Spleen (tissue), 11 donors: Measurements from ENCODE around the gene CRACDL. TPM values are rescaled to one million over a fixed set of nuclear protein-coding genes. Genes with fewer than 3 reads are reported as not detected.
"Not testable (repeated sequence)": the region's sequence is repeated elsewhere in the genome, so short reads cannot be mapped to it uniquely, and the experiment has no call there.

Experiments
- DNase-seq: peaks from one replicate; pipeline ENCODE4 v3.0.0-alpha.2; 2020
- H3K27ac ChIP-seq, 8 donors: fragments of 200-600 bp; sonication (generic) in 7 of 8; 1 replicate in 4 of 8; 2 replicates in 4 of 8; pipeline versions ENCODE4 v1.5.0 to v1.8.0; 2016 to 2021; ENCODE audit warnings: inconsistent platforms in 4 of 8, mild to moderate bottlenecking in 4 of 8, moderate library complexity in 1 of 8
- H3K27me3 ChIP-seq, 7 donors: fragments of 200-600 bp; sonication (generic) in 6 of 7; replicated peaks in 1 of 7; 1 replicate in 4 of 7; 2 replicates in 3 of 7; pipeline versions ENCODE4 v1.5.0 to v1.8.0; 2016 to 2021; ENCODE audit warnings: inconsistent platforms in 3 of 7, mild to moderate bottlenecking in 1 of 7
- H3K36me3 ChIP-seq, 6 donors: fragments of 200-600 bp; sonication (generic) in 5 of 6; 1 replicate in 4 of 6; 2 replicates in 2 of 6; pipeline versions ENCODE4 v1.5.0 to v1.8.0; 2016 to 2021; ENCODE audit warnings: inconsistent platforms in 2 of 6
- H3K4me1 ChIP-seq, 6 donors: fragments of 200-600 bp; sonication (generic) in 5 of 6; 1 replicate in 3 of 6; 2 replicates in 3 of 6; pipeline versions ENCODE4 v1.5.0 to v1.8.0; 2016 to 2021; ENCODE audit warnings: inconsistent platforms in 3 of 6
- H3K4me3 ChIP-seq, 8 donors: fragments of 200-600 bp; sonication (generic) in 7 of 8; 1 replicate in 4 of 8; 2 replicates in 4 of 8; pipeline versions ENCODE4 v1.5.0 to v1.8.0; 2016 to 2021; ENCODE audit warnings: inconsistent platforms in 4 of 8, mild to moderate bottlenecking in 4 of 8, moderate library complexity in 2 of 8
- H3K9me3 ChIP-seq, 8 donors: fragments of 200-600 bp; sonication (generic) in 7 of 8; 1 replicate in 4 of 8; 2 replicates in 4 of 8; pipeline versions ENCODE4 v1.5.0 to v1.8.0; 2016 to 2021; ENCODE audit warnings: inconsistent platforms in 4 of 8
- CTCF ChIP-seq, 11 experiments: fragments of 200-600 bp in 7 of 11; fragments of 450-650 bp in 4 of 11; sonication (generic) in 4 of 11; IDR thresholded peaks in 8 of 11; conservative IDR thresholded peaks in 3 of 11; 1 replicate in 7 of 11; 2 replicates in 4 of 11; pipeline versions ENCODE4 v1.4.0 to v1.8.0; 2016 to 2021; ENCODE audit warnings: antibody characterized with exemption in 11 of 11, inconsistent platforms in 4 of 11, mild to moderate bottlenecking in 1 of 11
- POLR2A ChIP-seq, 3 donors: fragments of 450-650 bp; IDR thresholded peaks; one replicate each; pipeline ENCODE4 v1.5.1; 2017; ENCODE audit warnings: antibody characterized with exemption in 3 of 3, mild to moderate bottlenecking in 1 of 3
- POLR2AphosphoS5 ChIP-seq, 3 donors: sonication (generic); formaldehyde crosslinking; IDR thresholded peaks; one replicate each; pipeline ENCODE4 v1.5.1; 2017; ENCODE audit warnings: antibody characterized with exemption in 3 of 3
- WGBS, 5 donors: extraction: QIAGEN DNeasy Blood & Tissue Kit in 3 of 5; methylation state at CpG; one replicate each; pipeline versions ENCODE4 v1.1.5 to v1.1.7; 2013 to 2018; 5-methylcytosine and 5-hydroxymethylcytosine counted together
- intact Hi-C: fragments of 100-400 bp; cut with DNase I; formaldehyde crosslinking; loops from one replicate; pipeline ENCODE4 v1.15.0; 2023; ENCODE audit warnings: low total_unique reads
- polyA plus RNA-seq, 3 donors: library from polyadenylated mRNA; stranded (reverse); fragments of 200-250 nt; gene quantifications; one replicate each; pipeline ENCODE4 v1.2.1, GENCODE V29; 2013
- total RNA-seq, 7 donors: library from RNA; depleted of rRNA in 3 of 7; stranded (reverse); fragments of >200 nt in 3 of 7; fragmentation: NEBNext Ultra II Directional in 4 of 7; extraction: Animal tissue kit (Norgen Biotek cat#: 25700) in 4 of 7; gene quantifications; one replicate each; pipeline versions ENCODE4 v1.1.0 to v1.2.1, GENCODE V29; 2016 to 2021
- donor health status: healthy with polysubstance abuse.
- donor health status: DM: no; HTN: no; CAD: no; lungs with moderate emphysema.
- donor health status: DM: no; HTN: no; CAD: no.
- donor health status: Bipolar disorder and iron deficiency.
- donor health status: healthy.
- donor health status: DM: no; HTN: no; CAD: no.
- donor health status: DM: yes; HTN: yes; CAD: no.

The CRACDL gene
- total and polyA plus RNA-seq, 10 donors: 0.52 to 5.1 (median 1.4) TPM

GRCh38 chr2:98901702-98902101, 34.3 kb downstream of the CRACDL start:
- 85 to 96% (median 93%) methylated on average over 11 of the region's 11 CpGs for WGBS, 5 donors
- Histone ChIP-seq H3K4me3 (no peak overlapping the region), H3K9me3 (no peaks in the 10 kb centered on the region), H3K4me1 (no peaks in the 10 kb centered on the region), H3K27me3 (no peaks in the 10 kb centered on the region), H3K36me3 (no peaks in the 10 kb centered on the region), H3K27ac (no peak overlapping the region)
- TF ChIP-seq POLR2AphosphoS5 (IDR thresholded peaks at IDR 0.05): no peak
- TF ChIP-seq POLR2A (IDR thresholded peaks at IDR 0.05): no peak
- no peak for TF ChIP-seq CTCF (IDR thresholded peaks at IDR 0.05 in 8 of 11, conservative IDR thresholded peaks at IDR 0.05 in 3 of 11)
- no peak for DNase-seq
- intact Hi-C loops: no loop called here

GRCh38 chr2:98901291-98901690, 34.7 kb downstream of the CRACDL start:
- H3K9me3 ChIP-seq: no peaks in the 10 kb centered on the region
- no peak for DNase-seq
- no peaks in the 10 kb centered on the region for H3K36me3 ChIP-seq
- TF ChIP-seq POLR2A (IDR thresholded peaks at IDR 0.05): no peak
- WGBS, 5 donors: 75 to 97% (median 88%) methylated on average over 1 to 3 of the region's 3 CpGs
- no peaks in the 10 kb centered on the region for H3K4me1 ChIP-seq
- H3K27ac ChIP-seq: no peak overlapping the region
- no peaks in the 10 kb centered on the region for H3K27me3 ChIP-seq
- intact Hi-C loops: no loop called here
- no peak overlapping the region for H3K4me3 ChIP-seq

GRCh38 chr2:98900721-98901120, 35.3 kb downstream of the CRACDL start:
- 70 to 77% (median 74%) methylated on average over 6 to 8 of the region's 8 CpGs for WGBS, 5 donors
- Histone ChIP-seq H3K27me3 (no peaks in the 10 kb centered on the region), H3K27ac (no peak overlapping the region), H3K36me3 (no peaks in the 10 kb centered on the region), H3K4me3 (no peak overlapping the region), H3K9me3 (no peaks in the 10 kb centered on the region), H3K4me1 (no peaks in the 10 kb centered on the region)
- no peak for DNase-seq
- intact Hi-C loops: no loop called here
- TF ChIP-seq POLR2AphosphoS5 (IDR thresholded peaks at IDR 0.05): no peak
- no peak for TF ChIP-seq CTCF (IDR thresholded peaks at IDR 0.05 in 8 of 11, conservative IDR thresholded peaks at IDR 0.05 in 3 of 11)
- no peak for TF ChIP-seq POLR2A (IDR thresholded peaks at IDR 0.05)

- H3K27me3 ChIP-seq, H3K4me1 ChIP-seq, intact Hi-C loops, H3K27ac ChIP-seq, H3K4me3 ChIP-seq, H3K9me3 ChIP-seq, DNase-seq, H3K36me3 ChIP-seq: not testable (repeated sequence)
- 76 to 98% (median 87%) methylated on average over 2 of the region's 2 CpGs for WGBS, 5 donors
Observed at GRCh38 chr2:98899703-98900078, 36.3 kb downstream of the CRACDL start.

GRCh38 chr2:98899041-98899702, 36.9 kb downstream of the CRACDL start:
- no peak overlapping the region for H3K27ac ChIP-seq
- intact Hi-C loops: no loop called here

More at GRCh38 chr2:98899041-98899702, 36.9 kb downstream of the CRACDL start:
- Histone ChIP-seq H3K36me3 (no peaks in the 10 kb centered on the region), H3K4me3 (no peak overlapping the region), H3K4me1 (no peaks in the 10 kb centered on the region), H3K9me3 (no peaks in the 10 kb centered on the region), H3K27me3 (no peaks in the 10 kb centered on the region)
- TF ChIP-seq POLR2A (IDR thresholded peaks at IDR 0.05) (no peak), POLR2AphosphoS5 (IDR thresholded peaks at IDR 0.05) (no peak), CTCF (IDR thresholded peaks at IDR 0.05 in 8 of 11, conservative IDR thresholded peaks at IDR 0.05 in 3 of 11) (no peak)
- no peak for DNase-seq
- WGBS, 5 donors: 67 to 87% (median 81%) methylated on average over 5 of the region's 5 CpGs
